Suprapubic skin (tissue), 4 donors: ENCODE data around the gene ATG4C. TPM values are rescaled to one million over a fixed set of nuclear protein-coding genes. Genes with fewer than 3 reads are reported as not detected.

Source experiments
- DNase-seq, 2 donors: peaks; one replicate each; pipeline ENCODE4 v3.0.0-alpha.2; 2019; ENCODE audit warnings: low spot score in 2 of 2
- H3K27ac ChIP-seq: fragments of 200-600 bp; sonication (generic); one replicate; pipeline ENCODE4 v1.5.1; 2019
- H3K27me3 ChIP-seq: fragments of 200-600 bp; sonication (generic); one replicate; pipeline ENCODE4 v1.5.1; 2019
- H3K36me3 ChIP-seq: fragments of 200-600 bp; sonication (generic); one replicate; pipeline ENCODE4 v1.5.1; 2019
- H3K4me1 ChIP-seq: fragments of 200-600 bp; sonication (generic); one replicate; pipeline ENCODE4 v1.5.1; 2019
- H3K4me3 ChIP-seq: fragments of 200-600 bp; sonication (generic); one replicate; pipeline ENCODE4 v1.5.1; 2019; ENCODE audit warnings: mild to moderate bottlenecking
- H3K9me3 ChIP-seq: fragments of 200-600 bp; sonication (generic); one replicate; pipeline ENCODE4 v1.5.1; 2019
- CTCF ChIP-seq, 2 donors: fragments of 200-600 bp in 1 of 2; fragments of 450-650 bp in 1 of 2; sonication (generic) in 1 of 2; IDR thresholded peaks; one replicate each; pipeline ENCODE4 v1.5.1; 2016 to 2019; ENCODE audit warnings: antibody characterized with exemption in 2 of 2, mild to moderate bottlenecking in 1 of 2, moderate library complexity in 1 of 2
- EP300 ChIP-seq: sonication (generic); formaldehyde crosslinking; IDR thresholded peaks from one replicate; pipeline ENCODE4 v1.6.1; 2017; ENCODE audit warnings: antibody characterized with exemption
- POLR2A ChIP-seq, 2 donors: fragments of 450-650 bp; IDR thresholded peaks; one replicate each; pipeline ENCODE4 v1.6.1; 2017; ENCODE audit warnings: antibody characterized with exemption in 2 of 2, mild to moderate bottlenecking in 2 of 2, moderate library complexity in 2 of 2
- POLR2AphosphoS5 ChIP-seq, 3 donors: sonication (generic); formaldehyde crosslinking; IDR thresholded peaks; one replicate each; pipeline ENCODE4 v1.6.1; 2017; ENCODE audit warnings: antibody characterized with exemption in 3 of 3
- WGBS: methylation state at CpG from one replicate; pipeline ENCODE4 v1.1.5; 2018; 5-methylcytosine and 5-hydroxymethylcytosine counted together
- total RNA-seq, 4 donors: library from RNA; depleted of rRNA; stranded (reverse); fragments of >200 nt; gene quantifications; one replicate each; pipeline ENCODE4 v1.1.0, GENCODE V29; 2016

The ATG4C gene
- total RNA-seq, 4 donors from 2014 or later = 4.4 to 8.7 (median 5.4) TPM

- Histone ChIP-seq H3K9me3 (no peaks in the 10 kb centered on the region), H3K4me3 (no peak overlapping the region), H3K36me3 (no peaks in the 10 kb centered on the region), H3K27ac (no peak overlapping the region), H3K4me1 (no peaks in the 10 kb centered on the region), H3K27me3 (no peaks in the 10 kb centered on the region)
- DNase-seq = no peak
- 84% methylated on average over 5 of the region's 5 CpGs for WGBS
- TF ChIP-seq EP300 (no peak), POLR2A (IDR thresholded peaks at IDR 0.05) (no peak), POLR2AphosphoS5 (IDR thresholded peaks at IDR 0.05) (no peak), CTCF (IDR thresholded peaks at IDR 0.05) (no peak)
These were observed 48.3 kb downstream of the ATG4C start for GRCh38 chr1:62832276-62832675.

DNA sequence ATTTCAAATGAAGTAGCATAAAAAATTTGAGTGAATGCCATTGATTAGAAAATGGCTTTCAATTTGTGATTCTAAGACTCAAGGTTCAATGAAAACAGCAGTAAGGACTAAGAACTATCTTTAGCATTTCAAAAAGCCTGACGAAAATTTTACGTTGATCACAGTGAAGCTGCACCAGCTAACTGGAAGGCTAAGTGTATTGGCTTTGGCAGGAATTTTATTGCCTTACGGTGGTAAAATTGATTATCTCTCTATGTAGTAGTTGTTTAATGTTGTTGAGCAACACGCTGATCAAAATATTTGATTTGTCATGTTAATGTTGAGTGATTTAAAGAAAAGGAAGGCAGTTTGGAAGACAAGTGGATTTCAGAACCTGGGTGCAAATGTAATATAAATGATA is 49.6 kb downstream of the ATG4C start:
- 85% methylated on average over 4 of the region's 4 CpGs for WGBS
- no peak for TF ChIP-seq POLR2AphosphoS5 (IDR thresholded peaks at IDR 0.05)

GRCh38 chr1:62834400-62834961 is 50.5 kb downstream of the ATG4C start:
- Histone ChIP-seq H3K27ac (no peak overlapping the region), H3K9me3 (no peaks in the 10 kb centered on the region), H3K27me3 (no peaks in the 10 kb centered on the region), H3K36me3 (no peaks in the 10 kb centered on the region), H3K4me1 (no peaks in the 10 kb centered on the region), H3K4me3 (no peak overlapping the region)
- no peak for DNase-seq
- WGBS = 97% methylated on average over 1 of the region's 1 CpG
- TF ChIP-seq EP300 (no peak), CTCF (IDR thresholded peaks at IDR 0.05) (no peak), POLR2A (IDR thresholded peaks at IDR 0.05) (no peak), POLR2AphosphoS5 (IDR thresholded peaks at IDR 0.05) (no peak)

More for the DNA sequence above, 49.6 kb downstream of the ATG4C start:
- H3K36me3 ChIP-seq = no peaks in the 10 kb centered on the region
- no peak overlapping the region for H3K27ac ChIP-seq
- H3K9me3 ChIP-seq = no peaks in the 10 kb centered on the region
- no peaks in the 10 kb centered on the region for H3K27me3 ChIP-seq
- DNase-seq = no peak
- H3K4me1 ChIP-seq = no peaks in the 10 kb centered on the region
- no peak overlapping the region for H3K4me3 ChIP-seq

- H3K36me3 ChIP-seq = no peaks in the 10 kb centered on the region
These were observed 53.1 kb downstream of the ATG4C start for GRCh38 chr1:62836856-62837540.

DNA sequence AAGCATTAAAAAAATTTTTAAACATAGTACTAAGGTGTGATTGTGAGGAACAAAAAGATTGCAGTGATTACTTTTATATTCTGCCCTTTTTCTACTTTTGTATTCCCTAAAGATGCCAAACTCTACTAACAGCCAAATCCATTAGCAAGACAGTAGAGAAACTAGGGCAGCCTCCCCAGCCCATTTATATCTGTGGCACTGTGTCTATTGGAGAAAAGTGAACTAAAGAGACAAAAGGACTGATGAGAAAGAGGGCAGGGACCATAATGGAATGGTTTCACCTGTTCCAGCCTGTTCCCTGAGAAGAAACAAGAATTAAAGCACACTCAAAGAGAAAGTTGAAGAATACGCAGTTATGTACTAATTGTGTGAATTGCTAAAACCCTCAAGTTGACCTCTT is 56.6 kb downstream of the ATG4C start:
- Histone ChIP-seq H3K27me3 (no peaks in the 10 kb centered on the region), H3K4me3 (no peak overlapping the region), H3K36me3 (no peaks in the 10 kb centered on the region), H3K4me1 (no peaks in the 10 kb centered on the region), H3K9me3 (no peaks in the 10 kb centered on the region), H3K27ac (no peak overlapping the region)
- TF ChIP-seq POLR2AphosphoS5 (IDR thresholded peaks at IDR 0.05) (no peak), CTCF (IDR thresholded peaks at IDR 0.05) (no peak), POLR2A (IDR thresholded peaks at IDR 0.05) (no peak), EP300 (no peak)
- WGBS = 100% methylated on average over 1 of the region's 1 CpG
- no peak for DNase-seq

More at GRCh38 chr1:62836856-62837540, 53.1 kb downstream of the ATG4C start:
- Histone ChIP-seq H3K4me1 (no peaks in the 10 kb centered on the region), H3K27ac (no peak overlapping the region), H3K4me3 (no peak overlapping the region), H3K27me3 (no peaks in the 10 kb centered on the region), H3K9me3 (no peaks in the 10 kb centered on the region)
- no peak for DNase-seq
- no peak for TF ChIP-seq POLR2A (IDR thresholded peaks at IDR 0.05)
- TF ChIP-seq POLR2AphosphoS5 (IDR thresholded peaks at IDR 0.05) = no peak

- no peaks in the 10 kb centered on the region for H3K27me3 ChIP-seq
- TF ChIP-seq CTCF (IDR thresholded peaks at IDR 0.05) (peak; percentile 36 to 51), POLR2A (IDR thresholded peaks at IDR 0.05) (no peak)
- 2% methylated on average over 3 of the region's 3 CpGs for WGBS
- no peak overlapping the region for H3K4me3 ChIP-seq
- H3K9me3 ChIP-seq = no peaks in the 10 kb centered on the region
- no peak overlapping the region for H3K27ac ChIP-seq
- no peaks in the 10 kb centered on the region for H3K36me3 ChIP-seq
- no peak for DNase-seq
- H3K4me1 ChIP-seq = no peaks in the 10 kb centered on the region
These were observed 57.7 kb downstream of the ATG4C start for GRCh38 chr1:62841587-62842169.
